Fibroblast of mammary gland (primary cell): ENCODE results near the gene LBHD2.
A peak's percentile ranks its signal among the peaks of the same experiment; 100 is the strongest.

Source experiments
- DNase-seq: peaks from one replicate; pipeline ENCODE4 v3.0.0-alpha.2; 2010; ENCODE audit warnings: low read depth
- H3K4me3 ChIP-seq: 2 replicates; pipeline ENCODE4 v1.5.1; 2011; ENCODE audit warnings: low read depth, mild to moderate bottlenecking, low read length, moderate library complexity; ENCODE audit not compliant: control insufficient read depth
- TF ChIP-seq, protein P1 (sequence below): conservative IDR thresholded peaks from 2 replicates; pipeline ENCODE4 v1.5.1; 2011; ENCODE audit warnings: low read depth, low read length, inconsistent platforms; ENCODE audit not compliant: control insufficient read depth, insufficient read depth

LBHD2 gene

GRCh38 chr14:103091883-103092222 lies 7.8 kb downstream of the LBHD2 start:
- TF ChIP-seq, protein P1, sequence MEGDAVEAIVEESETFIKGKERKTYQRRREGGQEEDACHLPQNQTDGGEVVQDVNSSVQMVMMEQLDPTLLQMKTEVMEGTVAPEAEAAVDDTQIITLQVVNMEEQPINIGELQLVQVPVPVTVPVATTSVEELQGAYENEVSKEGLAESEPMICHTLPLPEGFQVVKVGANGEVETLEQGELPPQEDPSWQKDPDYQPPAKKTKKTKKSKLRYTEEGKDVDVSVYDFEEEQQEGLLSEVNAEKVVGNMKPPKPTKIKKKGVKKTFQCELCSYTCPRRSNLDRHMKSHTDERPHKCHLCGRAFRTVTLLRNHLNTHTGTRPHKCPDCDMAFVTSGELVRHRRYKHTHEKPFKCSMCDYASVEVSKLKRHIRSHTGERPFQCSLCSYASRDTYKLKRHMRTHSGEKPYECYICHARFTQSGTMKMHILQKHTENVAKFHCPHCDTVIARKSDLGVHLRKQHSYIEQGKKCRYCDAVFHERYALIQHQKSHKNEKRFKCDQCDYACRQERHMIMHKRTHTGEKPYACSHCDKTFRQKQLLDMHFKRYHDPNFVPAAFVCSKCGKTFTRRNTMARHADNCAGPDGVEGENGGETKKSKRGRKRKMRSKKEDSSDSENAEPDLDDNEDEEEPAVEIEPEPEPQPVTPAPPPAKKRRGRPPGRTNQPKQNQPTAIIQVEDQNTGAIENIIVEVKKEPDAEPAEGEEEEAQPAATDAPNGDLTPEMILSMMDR: no peak
- no peak for DNase-seq
- H3K4me3 ChIP-seq: peak overlapping the region; percentile 20

DNA sequence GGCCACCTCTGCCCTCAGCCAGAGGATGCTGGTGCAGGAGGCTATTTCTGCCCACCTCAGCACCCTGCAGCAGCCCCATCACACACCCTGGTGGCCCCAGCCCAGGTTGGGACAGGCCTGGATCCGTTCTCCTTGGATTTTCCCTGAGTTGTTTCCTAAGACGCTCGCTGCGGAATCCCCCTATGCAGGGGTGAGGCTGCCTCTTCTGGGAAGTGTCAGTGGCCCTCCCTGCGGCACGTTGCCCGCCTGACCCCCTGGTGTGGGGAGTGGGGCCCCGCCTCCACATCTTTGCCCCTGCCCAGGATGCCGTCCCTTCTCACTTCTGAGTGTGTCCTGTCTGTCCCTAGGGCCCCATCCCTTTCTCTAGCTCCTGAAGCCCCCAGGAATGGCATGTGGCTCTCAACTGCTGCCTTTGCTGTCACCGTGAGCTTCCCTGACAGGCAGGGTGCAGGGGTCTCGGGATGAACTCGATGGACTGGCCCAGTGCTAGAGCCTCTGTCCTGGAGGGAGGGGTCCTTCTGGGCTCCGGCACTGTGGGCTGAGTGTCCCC lies 9.9 kb downstream of the LBHD2 start:
- no peak for DNase-seq
- no peak overlapping the region for H3K4me3 ChIP-seq

DNA sequence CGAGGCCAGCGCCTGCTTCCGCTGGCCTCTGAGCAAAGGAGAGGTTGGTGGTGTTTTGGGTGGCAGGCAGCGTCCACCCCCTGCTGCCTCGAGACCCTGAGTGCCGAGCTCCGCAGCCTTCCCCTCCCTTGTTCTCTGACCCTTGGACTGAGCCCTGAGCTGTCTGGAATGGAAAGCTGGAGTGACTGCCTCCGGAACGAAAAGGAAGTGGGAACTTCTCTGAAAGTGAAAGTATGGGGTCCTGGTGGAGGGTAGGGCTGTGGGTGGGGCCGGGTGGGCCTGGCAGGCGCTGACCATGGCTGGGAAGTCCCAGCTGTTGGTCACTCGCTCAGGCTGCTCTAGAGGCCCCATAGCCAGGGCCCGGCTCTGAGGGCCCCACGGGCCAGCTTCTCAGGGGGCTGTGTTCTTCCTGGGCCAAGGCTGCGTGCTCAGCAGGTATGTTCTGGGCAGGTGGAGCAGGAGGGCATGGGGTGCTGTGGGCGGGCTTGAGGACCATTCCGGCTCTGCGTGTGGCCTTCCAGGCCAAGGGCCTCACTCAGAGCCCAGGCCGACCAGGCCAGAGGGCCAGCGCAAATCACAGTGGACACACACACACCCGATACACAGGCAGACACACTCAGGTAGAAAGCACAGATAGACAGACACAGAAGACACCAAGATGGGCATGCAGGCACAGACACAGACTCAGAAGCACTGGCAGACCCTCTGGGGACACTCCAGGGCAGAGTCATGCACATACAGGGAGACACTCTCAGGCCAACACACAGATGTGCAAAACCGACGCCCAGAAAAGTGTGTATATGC lies 10.6 kb downstream of the LBHD2 start, which contains the start of gene EXOC3L4:
Gene EXOC3L4, plus strand, starts transcription at position 320 of the 804 bp plus-strand sequence. CDS start 5,495 bp downstream, outside the sequence.
- TF ChIP-seq, protein P1: no peak
- H3K4me3 ChIP-seq: no peak within 1 kb of the TSS
- DNase-seq: no peak

More for the DNA sequence above, 9.9 kb downstream of the LBHD2 start:
- TF ChIP-seq, protein P1: no peak

DNA sequence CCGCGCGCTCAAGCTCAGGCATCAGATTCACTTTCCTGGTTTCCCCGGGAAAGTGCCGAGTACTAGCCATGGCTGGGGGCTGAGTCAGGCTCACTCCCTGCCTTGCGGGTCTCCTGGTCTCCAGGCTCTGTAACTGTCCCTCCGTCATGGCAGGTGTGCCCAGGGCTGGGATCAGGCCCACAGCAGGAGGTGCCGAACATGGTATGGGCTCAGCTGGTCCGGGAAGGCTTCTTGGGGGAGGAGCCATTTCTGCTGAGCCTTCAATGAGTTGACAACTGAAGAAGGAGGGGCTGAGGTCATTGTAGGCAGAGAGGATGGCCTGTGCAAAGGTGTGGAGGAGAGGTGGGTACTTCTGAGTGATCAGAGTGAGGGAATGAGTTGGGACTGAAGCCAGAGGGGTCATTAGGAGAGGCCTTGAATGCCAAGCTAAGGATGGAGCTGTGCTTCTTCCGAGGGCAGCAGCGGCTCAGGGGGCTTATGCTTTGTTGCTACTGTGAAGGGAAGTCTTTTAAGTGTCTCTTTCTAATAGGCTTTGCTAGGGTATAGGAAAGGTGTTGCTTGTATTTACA lies 11.3 kb downstream of the LBHD2 start:
- TF ChIP-seq, protein P1: no peak
- no peak overlapping the region for H3K4me3 ChIP-seq
- no peak for DNase-seq

- DNase-seq: no peak
- no peak overlapping the region for H3K4me3 ChIP-seq
- TF ChIP-seq, protein P1: no peak
Observed at GRCh38 chr14:103096387-103096786, 12.4 kb downstream of the LBHD2 start.

DNA sequence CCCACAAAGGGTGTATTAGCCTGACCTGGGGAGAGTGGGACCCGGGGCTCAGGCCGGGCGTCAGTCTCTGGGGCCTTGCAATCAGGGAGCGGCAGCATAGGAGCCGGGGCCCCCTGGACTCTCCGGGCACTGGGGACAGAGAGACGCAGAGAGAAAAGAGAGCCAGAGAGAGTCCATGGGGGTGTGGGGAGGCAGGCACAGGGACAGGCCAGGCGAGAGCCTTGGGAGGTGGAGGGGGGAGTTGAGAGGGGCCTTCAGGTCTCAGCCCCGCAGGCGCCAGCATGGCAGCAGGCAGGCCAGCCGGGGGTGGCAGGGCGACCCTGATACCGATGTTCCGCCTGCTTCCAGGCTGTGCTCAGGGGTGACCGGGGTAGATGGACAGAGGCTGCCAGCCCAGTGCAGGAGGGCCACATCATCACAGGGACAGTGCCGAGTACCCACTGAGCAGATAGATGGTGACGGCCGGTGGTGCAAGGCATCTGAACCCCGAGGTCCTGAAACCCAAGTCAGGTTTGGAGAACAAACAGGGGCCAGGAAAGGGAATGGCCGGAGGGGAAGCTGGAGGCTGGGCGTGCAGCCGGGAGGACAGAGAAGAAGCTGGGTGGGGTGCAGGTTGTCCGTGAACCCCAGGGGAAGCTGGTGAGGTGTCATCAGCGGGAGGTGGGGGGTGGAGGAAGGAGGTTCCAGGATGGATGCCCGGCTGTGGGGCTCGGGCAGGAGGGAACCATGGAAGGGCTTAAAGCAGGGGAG lies 13.4 kb downstream of the LBHD2 start:
- no peak for DNase-seq
- H3K4me3 ChIP-seq: no peak overlapping the region
- TF ChIP-seq, protein P1: no peak
